Natural killer cell treated with Interleukin-12 subunit alpha and Interleukin-12 subunit beta and Interleukin-15 and Interleukin-18, amount 100 ng/mL, for 72 hours (primary cell): ENCODE results near the gene NWD2. TPM values are rescaled to one million over a fixed set of nuclear protein-coding genes. Genes with fewer than 3 reads are reported as not detected.

ENCODE experiments used
- ATAC-seq, 2 donors: fragments of 150-1000 bp; cut with Tn5 transposase in 1 of 2; sonication (Bioruptor Pico), chemical (Tn5 transposase) in 1 of 2; 2 replicates each; pipeline ENCODE4 v1.10.0; 2021
- DNase-seq: peaks from one replicate; pipeline ENCODE4 v3.0.0; 2022; ENCODE audit warnings: low spot score
- H3K27ac Mint-ChIP-seq, 2 donors: 1 replicate in 1 of 2; 2 replicates in 1 of 2; pipeline ENCODE4 v1.8.0; 2022; ENCODE audit warnings: mixed read lengths in 2 of 2, mild to moderate bottlenecking in 1 of 2, moderate library complexity in 1 of 2
- H3K27me3 Mint-ChIP-seq, 2 donors: 1 replicate in 1 of 2; 2 replicates in 1 of 2; pipeline ENCODE4 v1.8.0; 2022; ENCODE audit warnings: mixed read lengths in 2 of 2
- H3K36me3 Mint-ChIP-seq: one replicate; pipeline ENCODE4 v1.8.0; 2022; ENCODE audit warnings: mixed read lengths
- H3K4me1 Mint-ChIP-seq, 2 donors: 1 replicate in 1 of 2; 2 replicates in 1 of 2; pipeline ENCODE4 v1.8.0; 2022; ENCODE audit warnings: low read depth in 2 of 2, mixed read lengths in 2 of 2, mild to moderate bottlenecking in 1 of 2
- H3K4me3 Mint-ChIP-seq: one replicate; pipeline ENCODE4 v1.8.0; 2022; ENCODE audit warnings: mixed read lengths
- H3K9me3 Mint-ChIP-seq: 2 replicates; pipeline ENCODE4 v1.8.0; 2022; ENCODE audit warnings: mixed read lengths
- total RNA-seq, 2 donors: library from RNA; stranded (reverse); gene quantifications; one replicate each; pipeline ENCODE4 v1.2.3, GENCODE V29; 2022

Gene NWD2
- total RNA-seq, 2 donors from 2014 or later, result not detected

- ATAC-seq (no peak), DNase-seq (no peak)
- Mint-ChIP-seq H3K36me3 (no peaks in the 10 kb centered on the region), H3K4me3 (no peak overlapping the region), H3K4me1 (no peaks in the 10 kb centered on the region), H3K9me3 (no peaks in the 10 kb centered on the region), H3K27ac (no peak overlapping the region), H3K27me3 (peaks cover 7 to 8% of the 10 kb centered on the region in 2 donors)
Measured at GRCh38 chr4:37443137-37443536, 198.6 kb downstream of the NWD2 start.

- DNase-seq (no peak), ATAC-seq (no peak)
- Mint-ChIP-seq H3K4me3 (no peak overlapping the region), H3K9me3 (no peaks in the 10 kb centered on the region), H3K36me3 (no peaks in the 10 kb centered on the region), H3K27me3 (peaks cover 9 to 20% of the 10 kb centered on the region in 2 donors), H3K27ac (no peak overlapping the region), H3K4me1 (no peaks in the 10 kb centered on the region)
Measured at GRCh38 chr4:37445023-37445422, 200.5 kb downstream of the NWD2 start.

- H3K27me3 Mint-ChIP-seq, result peaks cover 12 to 30% of the 10 kb centered on the region in 2 donors
- no peak overlapping the region for H3K4me3 Mint-ChIP-seq
- H3K4me1 Mint-ChIP-seq, result no peaks in the 10 kb centered on the region
- no peaks in the 10 kb centered on the region for H3K9me3 Mint-ChIP-seq
- H3K27ac Mint-ChIP-seq, result no peak overlapping the region
- ATAC-seq (no peak), DNase-seq (no peak)
- no peaks in the 10 kb centered on the region for H3K36me3 Mint-ChIP-seq
Measured at GRCh38 chr4:37446016-37446415, 201.5 kb downstream of the NWD2 start.

- Mint-ChIP-seq H3K4me1 (peaks cover 0 to 2% of the 10 kb centered on the region in 2 donors), H3K4me3 (no peak overlapping the region), H3K27ac (no peak overlapping the region), H3K9me3 (no peaks in the 10 kb centered on the region), H3K27me3 (peaks cover 21 to 30% of the 10 kb centered on the region in 2 donors), H3K36me3 (no peaks in the 10 kb centered on the region)
- no peak for ATAC-seq
- DNase-seq, result no peak
Measured at GRCh38 chr4:37447886-37448285, 203.3 kb downstream of the NWD2 start.

GRCh38 chr4:37450309-37450708 is 205.8 kb downstream of the NWD2 start:
- no peak for DNase-seq
- H3K9me3 Mint-ChIP-seq, result no peaks in the 10 kb centered on the region
- no peaks in the 10 kb centered on the region for H3K36me3 Mint-ChIP-seq
- H3K27me3 Mint-ChIP-seq, result peaks cover 31 to 47% of the 10 kb centered on the region in 2 donors
- no peak overlapping the region for H3K27ac Mint-ChIP-seq
- H3K4me3 Mint-ChIP-seq, result no peak overlapping the region
- peaks cover 0 to 4% of the 10 kb centered on the region in 2 donors for H3K4me1 Mint-ChIP-seq
- ATAC-seq, result no peak

GRCh38 chr4:37450911-37451310 is 206.4 kb downstream of the NWD2 start:
- Mint-ChIP-seq H3K36me3 (no peaks in the 10 kb centered on the region), H3K27ac (no peak overlapping the region), H3K9me3 (no peaks in the 10 kb centered on the region), H3K27me3 (peaks cover 31 to 53% of the 10 kb centered on the region in 2 donors), H3K4me1 (peaks cover 0 to 4% of the 10 kb centered on the region in 2 donors), H3K4me3 (no peak overlapping the region)
- ATAC-seq (no peak), DNase-seq (no peak)

- DNase-seq (no peak), ATAC-seq (no peak)
- Mint-ChIP-seq H3K27me3 (peaks cover 38 to 61% of the 10 kb centered on the region in 2 donors), H3K9me3 (no peaks in the 10 kb centered on the region), H3K4me1 (peaks cover 0 to 4% of the 10 kb centered on the region in 2 donors), H3K27ac (no peak overlapping the region), H3K4me3 (no peak overlapping the region), H3K36me3 (no peaks in the 10 kb centered on the region)
Measured at GRCh38 chr4:37451656-37452055, 207.1 kb downstream of the NWD2 start.

- Mint-ChIP-seq H3K4me3 (no peak overlapping the region), H3K9me3 (no peaks in the 10 kb centered on the region), H3K27ac (no peak overlapping the region), H3K36me3 (no peaks in the 10 kb centered on the region), H3K27me3 (peaks cover 41 to 71% of the 10 kb centered on the region in 2 donors), H3K4me1 (peaks cover 0 to 4% of the 10 kb centered on the region in 2 donors)
- ATAC-seq (peak in 1 of 2 donors; percentile 4), DNase-seq (no peak)
Measured at GRCh38 chr4:37452952-37453280, 208.4 kb downstream of the NWD2 start.

GRCh38 chr4:37453281-37453998 is 208.9 kb downstream of the NWD2 start:
- Mint-ChIP-seq H3K27ac (no peak overlapping the region), H3K27me3 (peaks cover 40 to 69% of the 10 kb centered on the region in 2 donors), H3K4me3 (no peak overlapping the region)

GRCh38 chr4:37453999-37454800 is 209.7 kb downstream of the NWD2 start:
- DNase-seq (no peak), ATAC-seq (no peak)
- Mint-ChIP-seq H3K4me1 (peaks cover 0 to 4% of the 10 kb centered on the region in 2 donors), H3K27me3 (peaks cover 37 to 73% of the 10 kb centered on the region in 2 donors), H3K36me3 (no peaks in the 10 kb centered on the region), H3K9me3 (no peaks in the 10 kb centered on the region), H3K4me3 (no peak overlapping the region), H3K27ac (no peak overlapping the region)

More at GRCh38 chr4:37453281-37453998, 208.9 kb downstream of the NWD2 start:
- peaks cover 0 to 4% of the 10 kb centered on the region in 2 donors for H3K4me1 Mint-ChIP-seq
- DNase-seq (no peak), ATAC-seq (peak; percentile 73 to 88)
- H3K36me3 Mint-ChIP-seq, result no peaks in the 10 kb centered on the region
- H3K9me3 Mint-ChIP-seq, result no peaks in the 10 kb centered on the region

GRCh38 chr4:37455301-37456131 is 211.0 kb downstream of the NWD2 start:
- ATAC-seq, result no peak
- Mint-ChIP-seq H3K27me3 (peaks cover 34 to 75% of the 10 kb centered on the region in 2 donors), H3K36me3 (no peaks in the 10 kb centered on the region), H3K4me3 (no peak overlapping the region), H3K9me3 (peaks cover 3% of the 10 kb centered on the region), H3K27ac (no peak overlapping the region), H3K4me1 (peaks cover 0 to 4% of the 10 kb centered on the region in 2 donors)
- no peak for DNase-seq

GRCh38 chr4:37461801-37462200 is 217.3 kb downstream of the NWD2 start:
- DNase-seq, result no peak
- Mint-ChIP-seq H3K27ac (no peak overlapping the region), H3K4me3 (no peak overlapping the region), H3K4me1 (no peaks in the 10 kb centered on the region), H3K27me3 (peaks cover 13 to 44% of the 10 kb centered on the region in 2 donors), H3K36me3 (no peaks in the 10 kb centered on the region), H3K9me3 (peaks cover 3% of the 10 kb centered on the region)
- ATAC-seq, result no peak

- Mint-ChIP-seq H3K36me3 (no peaks in the 10 kb centered on the region), H3K9me3 (peaks cover 3% of the 10 kb centered on the region), H3K4me3 (no peak overlapping the region), H3K4me1 (no peaks in the 10 kb centered on the region), H3K27ac (no peak overlapping the region), H3K27me3 (peaks cover 10 to 35% of the 10 kb centered on the region in 2 donors)
- no peak for ATAC-seq
- DNase-seq, result no peak
Measured at GRCh38 chr4:37463033-37463856, 218.7 kb downstream of the NWD2 start.
